Suprapubic skin (tissue), 4 donors: ENCODE measurements around the gene NSF. TPM values are rescaled to one million over a fixed set of nuclear protein-coding genes. Genes with fewer than 3 reads are reported as not detected.

Experiments used
- DNase-seq, 2 donors: peaks; one replicate each; pipeline ENCODE4 v3.0.0-alpha.2; 2019; ENCODE audit warnings: low spot score in 2 of 2
- H3K27ac ChIP-seq: fragments of 200-600 bp; sonication (generic); one replicate; pipeline ENCODE4 v1.5.1; 2019
- H3K27me3 ChIP-seq: fragments of 200-600 bp; sonication (generic); one replicate; pipeline ENCODE4 v1.5.1; 2019
- H3K36me3 ChIP-seq: fragments of 200-600 bp; sonication (generic); one replicate; pipeline ENCODE4 v1.5.1; 2019
- H3K4me1 ChIP-seq: fragments of 200-600 bp; sonication (generic); one replicate; pipeline ENCODE4 v1.5.1; 2019
- H3K4me3 ChIP-seq: fragments of 200-600 bp; sonication (generic); one replicate; pipeline ENCODE4 v1.5.1; 2019; ENCODE audit warnings: mild to moderate bottlenecking
- H3K9me3 ChIP-seq: fragments of 200-600 bp; sonication (generic); one replicate; pipeline ENCODE4 v1.5.1; 2019
- EP300 ChIP-seq: sonication (generic); formaldehyde crosslinking; IDR thresholded peaks from one replicate; pipeline ENCODE4 v1.6.1; 2017; ENCODE audit warnings: antibody characterized with exemption
- POLR2A ChIP-seq, 2 donors: fragments of 450-650 bp; IDR thresholded peaks; one replicate each; pipeline ENCODE4 v1.6.1; 2017; ENCODE audit warnings: antibody characterized with exemption in 2 of 2, mild to moderate bottlenecking in 2 of 2, moderate library complexity in 2 of 2
- POLR2AphosphoS5 ChIP-seq, 3 donors: sonication (generic); formaldehyde crosslinking; IDR thresholded peaks; one replicate each; pipeline ENCODE4 v1.6.1; 2017; ENCODE audit warnings: antibody characterized with exemption in 3 of 3
- WGBS: methylation state at CpG from one replicate; pipeline ENCODE4 v1.1.5; 2018; 5-methylcytosine and 5-hydroxymethylcytosine counted together
- total RNA-seq, 4 donors: library from RNA; depleted of rRNA; stranded (reverse); fragments of >200 nt; gene quantifications; one replicate each; pipeline ENCODE4 v1.1.0, GENCODE V29; 2016
- TF ChIP-seq, protein P1 (sequence below), 2 donors: fragments of 200-600 bp in 1 of 2; fragments of 450-650 bp in 1 of 2; sonication (generic) in 1 of 2; IDR thresholded peaks; one replicate each; pipeline ENCODE4 v1.5.1; 2016 to 2019; ENCODE audit warnings: antibody characterized with exemption in 2 of 2, mild to moderate bottlenecking in 1 of 2, moderate library complexity in 1 of 2

Gene NSF
- total RNA-seq, 4 donors from 2014 or later, result 20.3 to 41.9 (median 29.0) TPM

- 52% methylated on average over 5 of the region's 5 CpGs for WGBS
- H3K4me3 ChIP-seq, result no peak overlapping the region
- peaks cover 44% of the 10 kb centered on the region for H3K27me3 ChIP-seq
- H3K9me3 ChIP-seq, result no peaks in the 10 kb centered on the region
- TF ChIP-seq POLR2A (IDR thresholded peaks at IDR 0.05) (no peak), EP300 (no peak), POLR2AphosphoS5 (IDR thresholded peaks at IDR 0.05) (no peak)
- TF ChIP-seq, protein P1, sequence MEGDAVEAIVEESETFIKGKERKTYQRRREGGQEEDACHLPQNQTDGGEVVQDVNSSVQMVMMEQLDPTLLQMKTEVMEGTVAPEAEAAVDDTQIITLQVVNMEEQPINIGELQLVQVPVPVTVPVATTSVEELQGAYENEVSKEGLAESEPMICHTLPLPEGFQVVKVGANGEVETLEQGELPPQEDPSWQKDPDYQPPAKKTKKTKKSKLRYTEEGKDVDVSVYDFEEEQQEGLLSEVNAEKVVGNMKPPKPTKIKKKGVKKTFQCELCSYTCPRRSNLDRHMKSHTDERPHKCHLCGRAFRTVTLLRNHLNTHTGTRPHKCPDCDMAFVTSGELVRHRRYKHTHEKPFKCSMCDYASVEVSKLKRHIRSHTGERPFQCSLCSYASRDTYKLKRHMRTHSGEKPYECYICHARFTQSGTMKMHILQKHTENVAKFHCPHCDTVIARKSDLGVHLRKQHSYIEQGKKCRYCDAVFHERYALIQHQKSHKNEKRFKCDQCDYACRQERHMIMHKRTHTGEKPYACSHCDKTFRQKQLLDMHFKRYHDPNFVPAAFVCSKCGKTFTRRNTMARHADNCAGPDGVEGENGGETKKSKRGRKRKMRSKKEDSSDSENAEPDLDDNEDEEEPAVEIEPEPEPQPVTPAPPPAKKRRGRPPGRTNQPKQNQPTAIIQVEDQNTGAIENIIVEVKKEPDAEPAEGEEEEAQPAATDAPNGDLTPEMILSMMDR (IDR thresholded peaks at IDR 0.05), result no peak
- H3K4me1 ChIP-seq, result peaks cover 26% of the 10 kb centered on the region
- no peak for DNase-seq
- no peaks in the 10 kb centered on the region for H3K36me3 ChIP-seq
- no peak overlapping the region for H3K27ac ChIP-seq
These were observed 203.1 kb downstream of the NSF start for GRCh38 chr17:46793541-46793940.

- Histone ChIP-seq H3K36me3 (no peaks in the 10 kb centered on the region), H3K27me3 (peaks cover 43% of the 10 kb centered on the region), H3K4me1 (peaks cover 26% of the 10 kb centered on the region), H3K27ac (no peak overlapping the region), H3K4me3 (no peak overlapping the region), H3K9me3 (no peaks in the 10 kb centered on the region)
- DNase-seq, result no peak
- TF ChIP-seq POLR2A (IDR thresholded peaks at IDR 0.05) (no peak), POLR2AphosphoS5 (IDR thresholded peaks at IDR 0.05) (no peak), EP300 (no peak)
- TF ChIP-seq, protein P1 (IDR thresholded peaks at IDR 0.05), result no peak
- WGBS, result 73% methylated on average over 5 of the region's 5 CpGs
These were observed 203.8 kb downstream of the NSF start for GRCh38 chr17:46794318-46794717.

- Histone ChIP-seq H3K27ac (no peak overlapping the region), H3K27me3 (peaks cover 33% of the 10 kb centered on the region), H3K36me3 (no peaks in the 10 kb centered on the region), H3K4me3 (no peak overlapping the region), H3K4me1 (peaks cover 24% of the 10 kb centered on the region), H3K9me3 (no peaks in the 10 kb centered on the region)
- no peak for DNase-seq
- 29% methylated on average over 10 of the region's 15 CpGs for WGBS
- TF ChIP-seq, protein P1 (IDR thresholded peaks at IDR 0.05), result no peak
- TF ChIP-seq POLR2A (IDR thresholded peaks at IDR 0.05) (no peak), POLR2AphosphoS5 (IDR thresholded peaks at IDR 0.05) (no peak), EP300 (no peak)
These were observed 205.0 kb downstream of the NSF start for GRCh38 chr17:46795379-46795952.

DNA sequence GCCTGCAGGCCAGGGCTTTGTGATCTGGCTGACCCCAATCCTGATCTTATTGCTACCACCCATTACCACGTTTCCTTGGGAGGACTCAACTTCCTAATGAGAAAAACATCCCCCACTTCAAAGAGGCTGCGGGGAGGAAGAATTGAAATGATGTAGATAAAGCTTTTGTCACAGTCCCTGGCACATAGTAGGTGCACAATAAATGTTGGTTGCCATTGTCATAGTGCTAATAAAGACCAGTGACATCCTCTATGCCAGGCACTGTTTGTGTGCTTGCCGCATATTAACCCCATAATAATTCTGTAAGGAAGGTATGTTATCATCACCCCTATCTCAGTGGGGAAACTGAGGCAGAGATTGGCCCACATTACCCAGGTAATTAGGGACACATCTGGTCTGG lies 205.6 kb downstream of the NSF start:
- DNase-seq, result no peak

DNA sequence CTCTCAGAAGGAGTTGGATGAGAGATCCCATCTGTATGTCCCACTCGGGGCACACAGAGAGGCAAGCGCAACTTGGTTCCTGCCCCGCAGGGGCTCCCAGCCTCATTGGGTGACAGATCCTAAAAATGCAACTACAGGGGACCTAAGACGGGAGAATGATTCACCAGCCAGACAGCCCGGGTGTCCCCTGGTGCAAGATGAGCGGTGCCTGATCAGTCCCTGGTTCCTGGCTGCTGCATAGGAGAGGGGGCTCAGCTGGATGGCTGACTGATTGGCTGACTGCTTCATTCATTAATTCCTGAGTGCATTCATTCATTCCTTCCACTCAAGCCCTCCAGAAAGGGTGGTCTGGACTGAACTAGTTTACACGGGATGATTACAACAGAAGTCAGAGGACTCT lies 206.1 kb downstream of the NSF start:
- H3K4me3 ChIP-seq, result no peak overlapping the region
- DNase-seq, result no peak
- H3K36me3 ChIP-seq, result no peaks in the 10 kb centered on the region
- H3K27me3 ChIP-seq, result peaks cover 31% of the 10 kb centered on the region
- 78% methylated on average over 7 of the region's 7 CpGs for WGBS
- H3K9me3 ChIP-seq, result no peaks in the 10 kb centered on the region
- H3K27ac ChIP-seq, result no peak overlapping the region
- TF ChIP-seq, protein P1 (IDR thresholded peaks at IDR 0.05), result no peak
- TF ChIP-seq POLR2A (IDR thresholded peaks at IDR 0.05) (no peak), EP300 (no peak), POLR2AphosphoS5 (IDR thresholded peaks at IDR 0.05) (no peak)
- peaks cover 19% of the 10 kb centered on the region for H3K4me1 ChIP-seq

More for the DNA sequence above, 205.6 kb downstream of the NSF start:
- 62% methylated on average over 3 of the region's 3 CpGs for WGBS
- peaks cover 31% of the 10 kb centered on the region for H3K27me3 ChIP-seq
- no peaks in the 10 kb centered on the region for H3K9me3 ChIP-seq
- peaks cover 19% of the 10 kb centered on the region for H3K4me1 ChIP-seq
- TF ChIP-seq, protein P1 (IDR thresholded peaks at IDR 0.05), result no peak
- TF ChIP-seq EP300, result no peak
- TF ChIP-seq POLR2A (IDR thresholded peaks at IDR 0.05), result no peak
- TF ChIP-seq POLR2AphosphoS5 (IDR thresholded peaks at IDR 0.05), result no peak
- no peak overlapping the region for H3K27ac ChIP-seq
- H3K36me3 ChIP-seq, result no peaks in the 10 kb centered on the region
- no peak overlapping the region for H3K4me3 ChIP-seq
